ENCODE results near the gene IFT80. TPM values are rescaled to one million over a fixed set of nuclear protein-coding genes. Genes with fewer than 3 reads are reported as not detected.
"Not testable (repeated sequence)": the region's sequence is repeated elsewhere in the genome, so short reads cannot be mapped to it uniquely, and the experiment has no call there.

Gene IFT80
- total RNA-seq, 2 experiments from 2014 or later = 9.3 to 9.9 TPM

DNA sequence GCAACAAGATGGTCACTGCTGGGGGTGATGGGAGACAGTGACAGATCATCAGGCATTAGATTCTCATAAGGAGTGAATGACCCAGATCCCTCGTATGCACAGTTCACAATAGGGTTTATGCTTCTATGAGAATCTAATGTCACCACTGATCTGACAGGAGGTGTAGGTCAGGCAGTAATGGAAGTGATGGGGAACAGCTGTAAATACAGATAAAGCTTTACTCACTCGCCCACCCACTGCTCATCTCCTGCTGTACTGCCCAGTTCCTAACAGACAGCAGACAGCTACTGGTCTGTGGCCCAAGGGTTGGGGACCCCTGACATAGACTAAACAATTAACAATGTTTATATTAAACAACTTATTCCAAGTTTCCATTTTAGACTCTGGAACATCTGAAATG is 25.4 kb downstream of the IFT80 start:
- Mint-ChIP-seq H3K27ac (no peak overlapping the region), H3K4me3 (no peak overlapping the region), H3K36me3 (ENCODE audit: low read depth) (peaks cover 22% of the 10 kb centered on the region), H3K9me3 (no peaks in the 10 kb centered on the region), H3K27me3 (ENCODE audit: low read depth) (no peaks in the 10 kb centered on the region), H3K4me1 (ENCODE audit: low read depth) (peaks cover 20% of the 10 kb centered on the region)
- intact Hi-C loops (cut with micrococcal nuclease) = no loop called here
- DNase-seq = no peak
- CTCF ChIA-PET = no interaction called here

GRCh38 chr3:160372780-160373179 is 26.2 kb downstream of the IFT80 start:
- Mint-ChIP-seq H3K9me3 (no peaks in the 10 kb centered on the region), H3K27me3 (ENCODE audit: low read depth) (no peaks in the 10 kb centered on the region), H3K36me3 (ENCODE audit: low read depth) (peaks cover 22% of the 10 kb centered on the region), H3K4me1 (ENCODE audit: low read depth) (peaks cover 25% of the 10 kb centered on the region), H3K4me3 (no peak overlapping the region), H3K27ac (no peak overlapping the region)
- intact Hi-C loops (cut with micrococcal nuclease) = no loop called here
- CTCF ChIA-PET = no interaction called here
- no peak for DNase-seq

GRCh38 chr3:160370987-160371857 is 27.8 kb downstream of the IFT80 start:
- intact Hi-C loops (cut with micrococcal nuclease) = no loop called here
- H3K4me1 Mint-ChIP-seq (ENCODE audit: low read depth) = peaks cover 25% of the 10 kb centered on the region
- H3K27ac Mint-ChIP-seq = no peak overlapping the region

DNA sequence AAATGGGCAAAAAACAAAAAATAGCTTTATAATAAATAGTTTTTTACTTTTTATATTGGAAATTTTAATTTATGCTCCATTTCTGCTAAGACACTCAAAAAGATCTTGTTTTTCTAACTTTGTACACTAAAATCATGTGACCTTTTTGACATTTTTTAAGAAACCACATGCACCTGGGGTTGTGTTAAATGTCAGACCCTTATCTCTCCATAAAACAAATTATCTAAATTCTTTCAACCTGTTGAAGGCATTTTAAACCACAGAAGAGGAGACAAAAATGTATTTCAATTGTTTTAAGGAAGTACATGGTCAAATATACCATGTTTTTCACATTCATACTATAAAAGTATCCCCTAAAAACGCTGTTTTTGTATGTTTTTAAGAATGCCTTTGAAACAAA is 29.2 kb downstream of the IFT80 start:
- Mint-ChIP-seq H3K4me1 (ENCODE audit: low read depth) (peaks cover 25% of the 10 kb centered on the region), H3K36me3 (ENCODE audit: low read depth) (peaks cover 20% of the 10 kb centered on the region), H3K9me3 (no peaks in the 10 kb centered on the region), H3K4me3 (no peak overlapping the region), H3K27me3 (ENCODE audit: low read depth) (no peaks in the 10 kb centered on the region), H3K27ac (no peak overlapping the region)
- CTCF ChIA-PET = interaction anchor here (1.2 kb wide), 1 partner anchor 11 kb away, joined by 3 read pairs; no protein-coding TSS in a partner anchor
- no peak for DNase-seq
- intact Hi-C loops (cut with micrococcal nuclease) = no loop called here

More at GRCh38 chr3:160370987-160371857, 27.8 kb downstream of the IFT80 start:
- H3K4me3 Mint-ChIP-seq = no peak overlapping the region
- H3K27me3 Mint-ChIP-seq (ENCODE audit: low read depth) = no peaks in the 10 kb centered on the region
- no peak for DNase-seq
- H3K9me3 Mint-ChIP-seq = no peaks in the 10 kb centered on the region
- peaks cover 22% of the 10 kb centered on the region for H3K36me3 Mint-ChIP-seq (ENCODE audit: low read depth)
- CTCF ChIA-PET = no interaction called here

DNA sequence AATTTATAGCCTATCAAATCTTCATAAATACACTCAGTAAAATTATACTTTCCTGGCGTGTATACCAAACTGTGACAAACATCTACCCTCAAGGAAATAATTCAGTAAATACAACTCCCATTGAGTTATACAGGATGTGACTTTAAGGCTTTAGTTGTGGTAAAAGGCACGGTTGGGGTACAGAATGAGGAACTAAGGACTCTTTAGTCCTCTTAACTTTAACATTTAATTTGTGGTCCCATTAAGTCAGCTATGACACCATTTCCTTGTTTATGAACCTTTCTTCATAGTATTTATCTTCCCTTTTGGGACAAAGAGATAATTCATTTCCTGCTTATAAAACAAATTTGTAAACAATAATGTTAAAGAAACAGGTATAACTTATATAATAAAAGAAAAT is 30.2 kb downstream of the IFT80 start:
- intact Hi-C loops (cut with micrococcal nuclease) = no loop called here
- Mint-ChIP-seq H3K4me1 (ENCODE audit: low read depth) (peaks cover 25% of the 10 kb centered on the region), H3K4me3 (no peak overlapping the region), H3K27me3 (ENCODE audit: low read depth) (no peaks in the 10 kb centered on the region), H3K9me3 (no peaks in the 10 kb centered on the region), H3K36me3 (ENCODE audit: low read depth) (peaks cover 11% of the 10 kb centered on the region), H3K27ac (no peak overlapping the region)
- CTCF ChIA-PET = interaction anchor here (0.8 to 1.2 kb wide), 2 partner anchors 12 to 31 kb away, joined by 3 read pairs; no protein-coding TSS in a partner anchor
- no peak for DNase-seq

DNA sequence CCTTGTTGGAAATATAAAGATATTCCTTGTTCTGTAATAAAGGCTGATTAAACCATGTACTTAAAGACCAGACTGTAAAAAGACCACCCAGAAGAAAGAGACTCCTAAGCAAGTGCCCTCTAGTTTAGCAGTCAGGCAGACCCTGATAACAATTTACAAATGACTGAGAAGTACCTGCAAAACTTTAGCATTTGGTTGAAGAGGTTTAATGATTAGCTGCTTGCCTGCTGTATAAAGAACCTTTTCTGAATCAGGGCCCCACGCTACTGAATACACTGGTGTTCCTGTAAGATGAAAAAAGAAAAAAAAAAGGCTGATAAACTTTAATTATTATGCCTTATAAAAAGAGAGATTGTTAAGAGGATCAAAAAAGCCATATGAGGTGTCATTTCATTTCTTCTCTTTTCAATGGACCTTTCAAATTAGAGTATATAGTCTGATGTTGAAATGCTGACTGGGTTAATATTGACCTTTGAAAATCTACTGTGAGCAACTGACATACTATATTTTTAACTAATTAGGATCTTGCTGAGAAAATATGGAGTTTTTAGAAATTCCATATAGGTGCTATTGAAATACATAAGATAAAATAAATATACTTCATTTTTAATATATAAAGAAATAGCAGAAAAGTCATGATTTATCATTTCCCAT is 33.0 kb downstream of the IFT80 start:
- Mint-ChIP-seq H3K9me3 (no peaks in the 10 kb centered on the region), H3K4me1 (ENCODE audit: low read depth) (peaks cover 20% of the 10 kb centered on the region), H3K27ac (no peak overlapping the region), H3K36me3 (ENCODE audit: low read depth) (peaks cover 26% of the 10 kb centered on the region), H3K27me3 (ENCODE audit: low read depth) (no peaks in the 10 kb centered on the region), H3K4me3 (no peak overlapping the region)
- CTCF ChIA-PET = no interaction called here
- DNase-seq = no peak
- intact Hi-C loops (cut with micrococcal nuclease) = no loop called here

DNA sequence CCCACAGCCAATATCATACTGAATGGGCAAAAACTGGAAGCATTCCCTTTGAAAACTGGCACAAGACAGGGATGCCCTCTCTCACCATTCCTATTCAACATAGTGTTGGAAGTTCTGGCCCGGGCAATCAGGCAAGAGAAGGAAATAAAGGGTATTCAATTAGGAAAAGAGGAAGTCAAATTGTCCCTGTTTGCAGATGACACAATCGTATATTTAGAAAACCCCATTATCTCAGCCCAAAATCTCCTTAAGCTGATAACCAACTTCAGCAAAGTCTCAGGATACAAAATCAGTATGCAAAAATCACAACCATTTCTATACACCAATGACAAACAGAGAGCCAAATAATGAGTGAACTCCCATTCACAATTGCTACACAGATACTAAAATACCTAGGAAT is 36.1 kb downstream of the IFT80 start:
- DNase-seq = not testable (repeated sequence)

DNA sequence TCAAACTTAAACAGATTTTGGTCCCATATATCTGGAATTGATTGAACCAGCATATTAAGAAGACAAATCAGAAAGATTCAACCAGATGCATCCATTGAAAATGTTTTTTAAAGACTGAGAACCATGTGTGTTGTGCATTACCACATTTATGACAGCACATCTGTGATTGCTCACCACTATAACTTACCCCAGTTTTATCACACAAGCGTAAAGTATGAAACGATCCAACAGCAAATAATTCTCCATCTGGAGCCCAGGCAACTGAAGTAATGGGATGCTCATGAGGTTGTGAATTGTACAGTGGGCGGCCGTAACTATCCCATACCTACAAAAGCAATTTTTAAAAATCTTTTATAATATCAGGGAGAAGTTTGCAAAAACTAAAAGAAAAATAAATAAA is 43.2 kb downstream of the IFT80 start:
- no peak overlapping the region for H3K27ac Mint-ChIP-seq
- H3K9me3 Mint-ChIP-seq = no peaks in the 10 kb centered on the region
- intact Hi-C loops (cut with micrococcal nuclease) = no loop called here
- H3K4me1 Mint-ChIP-seq (ENCODE audit: low read depth) = no peaks in the 10 kb centered on the region
- CTCF ChIA-PET = no interaction called here
- no peak for DNase-seq
- H3K27me3 Mint-ChIP-seq (ENCODE audit: low read depth) = no peaks in the 10 kb centered on the region
- no peak overlapping the region for H3K4me3 Mint-ChIP-seq
- peaks cover 11% of the 10 kb centered on the region for H3K36me3 Mint-ChIP-seq (ENCODE audit: low read depth)

More for the DNA sequence above, 36.1 kb downstream of the IFT80 start:
- CTCF ChIA-PET; H3K27ac Mint-ChIP-seq; H3K4me1 Mint-ChIP-seq (ENCODE audit: low read depth); H3K4me3 Mint-ChIP-seq; H3K27me3 Mint-ChIP-seq (ENCODE audit: low read depth); intact Hi-C loops (cut with micrococcal nuclease); H3K9me3 Mint-ChIP-seq: not testable (repeated sequence)
- H3K36me3 Mint-ChIP-seq (ENCODE audit: low read depth) = peaks cover 31% of the 10 kb centered on the region

GRCh38 chr3:160346511-160346910 is 52.5 kb downstream of the IFT80 start:
- Mint-ChIP-seq H3K27me3 (ENCODE audit: low read depth) (no peaks in the 10 kb centered on the region), H3K4me3 (no peak overlapping the region), H3K27ac (no peak overlapping the region), H3K9me3 (no peaks in the 10 kb centered on the region), H3K36me3 (ENCODE audit: low read depth) (peaks cover 4% of the 10 kb centered on the region), H3K4me1 (ENCODE audit: low read depth) (no peaks in the 10 kb centered on the region)
- no peak for DNase-seq
- CTCF ChIA-PET = no interaction called here
- intact Hi-C loops (cut with micrococcal nuclease) = no loop called here

DNA sequence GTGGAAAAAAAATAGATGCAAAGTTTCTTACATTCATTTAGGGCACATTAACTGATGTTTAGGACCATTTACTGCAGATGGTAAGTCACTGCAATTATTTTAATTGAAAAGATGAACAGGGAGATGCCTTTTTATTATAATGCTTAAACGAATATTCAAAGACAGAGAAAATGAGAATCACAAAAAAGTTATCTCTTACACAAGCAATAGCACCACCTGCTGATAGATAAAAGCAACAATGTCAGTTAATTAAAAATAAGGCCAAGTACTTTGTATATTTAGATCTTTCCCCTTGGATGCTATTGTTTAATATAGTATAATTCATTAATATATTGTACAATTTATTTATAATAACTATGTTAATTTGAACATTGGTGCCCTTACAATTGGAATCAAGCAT is 55.9 kb downstream of the IFT80 start:
- H3K27me3 Mint-ChIP-seq (ENCODE audit: low read depth) = no peaks in the 10 kb centered on the region
- CTCF ChIA-PET = interaction anchor here (0.7 to 1.7 kb wide), 3 partner anchors 311 to 717 kb away, joined by 3 to 7 read pairs (median 3); no protein-coding TSS in a partner anchor
- H3K27ac Mint-ChIP-seq = no peak overlapping the region
- intact Hi-C loops (cut with micrococcal nuclease) = loop anchor here (1.0 kb wide), 4 partner anchors 180 to 459 kb away; partner anchors contain the start of gene IL12A
- no peaks in the 10 kb centered on the region for H3K4me1 Mint-ChIP-seq (ENCODE audit: low read depth)
- DNase-seq = no peak
- H3K4me3 Mint-ChIP-seq = no peak overlapping the region
- peaks cover under 1% of the 10 kb centered on the region for H3K9me3 Mint-ChIP-seq
- H3K36me3 Mint-ChIP-seq (ENCODE audit: low read depth) = peaks cover 7% of the 10 kb centered on the region

- CTCF ChIA-PET = no interaction called here
- peaks cover 7% of the 10 kb centered on the region for H3K36me3 Mint-ChIP-seq (ENCODE audit: low read depth)
- no peaks in the 10 kb centered on the region for H3K27me3 Mint-ChIP-seq (ENCODE audit: low read depth)
- H3K4me3 Mint-ChIP-seq = no peak overlapping the region
- no peaks in the 10 kb centered on the region for H3K4me1 Mint-ChIP-seq (ENCODE audit: low read depth)
- intact Hi-C loops (cut with micrococcal nuclease) = no loop called here
- H3K9me3 Mint-ChIP-seq = peaks cover 5% of the 10 kb centered on the region
- no peak for DNase-seq
- no peak overlapping the region for H3K27ac Mint-ChIP-seq
Observed at GRCh38 chr3:160340351-160340750, 58.7 kb downstream of the IFT80 start.

DNA sequence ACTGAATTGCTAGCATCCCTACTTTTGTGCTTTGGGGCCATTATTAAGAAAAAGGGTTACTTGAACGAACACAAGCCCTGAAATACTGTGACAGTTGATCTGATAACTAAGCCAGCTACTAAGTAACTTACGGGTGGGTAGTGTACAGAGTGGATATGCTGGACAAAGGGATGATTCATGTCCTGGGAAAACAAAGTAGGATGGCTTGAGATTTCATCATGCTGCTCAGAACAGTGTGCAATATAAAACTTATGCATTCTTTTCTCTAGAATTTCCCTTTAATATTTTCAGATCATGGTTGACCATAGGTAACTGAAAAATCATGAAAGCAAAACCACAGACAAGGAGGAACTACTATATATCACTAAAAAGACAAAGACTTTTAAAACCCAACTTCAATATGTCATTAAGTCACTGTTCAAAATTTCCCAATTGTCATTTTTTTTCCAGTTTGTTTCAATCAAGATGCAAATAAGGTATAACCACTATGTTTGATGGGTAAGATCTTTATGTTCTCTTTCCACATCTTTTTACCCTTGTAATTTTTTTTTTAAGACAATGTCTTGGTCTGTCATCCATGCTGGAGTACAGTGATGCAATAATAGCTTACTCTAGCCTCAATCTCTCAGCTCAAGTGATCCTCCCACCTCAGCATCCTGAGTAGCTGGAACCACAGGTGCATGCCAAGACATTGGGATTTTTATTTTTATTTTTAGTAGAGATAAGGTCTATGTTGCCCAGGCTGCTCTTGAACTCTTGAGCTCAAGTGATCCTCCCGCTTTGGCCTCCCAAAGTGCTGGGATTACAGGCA is 67.7 kb downstream of the IFT80 start:
- Mint-ChIP-seq H3K27ac (no peak overlapping the region), H3K4me1 (ENCODE audit: low read depth) (no peaks in the 10 kb centered on the region), H3K4me3 (no peak overlapping the region), H3K27me3 (ENCODE audit: low read depth) (no peaks in the 10 kb centered on the region), H3K9me3 (no peaks in the 10 kb centered on the region), H3K36me3 (ENCODE audit: low read depth) (peaks cover 7% of the 10 kb centered on the region)
- CTCF ChIA-PET = no interaction called here
- no peak for DNase-seq
- intact Hi-C loops (cut with micrococcal nuclease) = no loop called here
